Activated naive CD4-positive, alpha-beta T cell treated with anti-CD3 and anti-CD28 coated beads, Interleukin-2, amount 10 ng/mL, durations not matched to agents 7 days and 5 days (primary cell): ENCODE data around the gene OPCML.

Experiments used
- CTCF ChIA-PET: fragments of 350-600 bp; sonication (Branson Sonifier 250); formaldehyde crosslinking; loops from one replicate; lab custom pipeline; 2021; ENCODE audit warnings: antibody characterized with exemption; lab: Charles Lee
- DNase-seq: peaks from one replicate; pipeline ENCODE4 v3.0.0-alpha.2; 2020
- H3K27ac Mint-ChIP-seq: one replicate; pipeline ENCODE4 v1.8.0; 2021; ENCODE audit warnings: mild to moderate bottlenecking, moderate library complexity, mixed read lengths
- H3K27me3 Mint-ChIP-seq: one replicate; pipeline ENCODE4 v1.8.0; 2021; ENCODE audit warnings: mild to moderate bottlenecking, mixed read lengths
- H3K36me3 Mint-ChIP-seq: one replicate; pipeline ENCODE4 v1.8.0; 2021; ENCODE audit warnings: mixed read lengths
- H3K4me1 Mint-ChIP-seq: one replicate; pipeline ENCODE4 v1.8.0; 2021; ENCODE audit warnings: mixed read lengths
- H3K4me3 Mint-ChIP-seq: one replicate; pipeline ENCODE4 v1.8.0; 2021; ENCODE audit warnings: mild to moderate bottlenecking, moderate library complexity, mixed read lengths
- H3K9me3 Mint-ChIP-seq: one replicate; pipeline ENCODE4 v1.8.0; 2021; ENCODE audit warnings: mixed read lengths

The OPCML gene

GRCh38 chr11:132519241-132519815, 1013.0 kb downstream of the OPCML start:
- H3K4me3 Mint-ChIP-seq, result no peak overlapping the region
- H3K36me3 Mint-ChIP-seq, result no peaks in the 10 kb centered on the region
- H3K9me3 Mint-ChIP-seq, result peaks cover 11% of the 10 kb centered on the region
- no peaks in the 10 kb centered on the region for H3K4me1 Mint-ChIP-seq
- no peak overlapping the region for H3K27ac Mint-ChIP-seq
- DNase-seq, result no peak
- CTCF ChIA-PET, result no interaction called here
- H3K27me3 Mint-ChIP-seq, result no peaks in the 10 kb centered on the region

GRCh38 chr11:132504501-132505041, 1027.7 kb downstream of the OPCML start:
- H3K4me1 Mint-ChIP-seq, result no peaks in the 10 kb centered on the region
- H3K27ac Mint-ChIP-seq, result no peak overlapping the region
- peaks cover 5% of the 10 kb centered on the region for H3K9me3 Mint-ChIP-seq

GRCh38 chr11:132501356-132501755, 1030.9 kb downstream of the OPCML start:
- CTCF ChIA-PET, result no interaction called here

More at GRCh38 chr11:132504501-132505041, 1027.7 kb downstream of the OPCML start:
- CTCF ChIA-PET, result no interaction called here
- DNase-seq, result no peak
- Mint-ChIP-seq H3K4me3 (no peak overlapping the region), H3K36me3 (no peaks in the 10 kb centered on the region), H3K27me3 (no peaks in the 10 kb centered on the region)

GRCh38 chr11:132499661-132500060, 1032.6 kb downstream of the OPCML start:
- Mint-ChIP-seq H3K27ac (no peak overlapping the region), H3K27me3 (no peaks in the 10 kb centered on the region), H3K4me1 (no peaks in the 10 kb centered on the region), H3K36me3 (no peaks in the 10 kb centered on the region), H3K9me3 (peaks cover 2% of the 10 kb centered on the region), H3K4me3 (no peak overlapping the region)
- CTCF ChIA-PET, result no interaction called here
- no peak for DNase-seq

More at GRCh38 chr11:132501356-132501755, 1030.9 kb downstream of the OPCML start:
- Mint-ChIP-seq H3K4me3 (no peak overlapping the region), H3K4me1 (no peaks in the 10 kb centered on the region), H3K27me3 (no peaks in the 10 kb centered on the region), H3K27ac (no peak overlapping the region), H3K9me3 (peaks cover 2% of the 10 kb centered on the region), H3K36me3 (no peaks in the 10 kb centered on the region)
- DNase-seq, result no peak

- no peak for DNase-seq
- Mint-ChIP-seq H3K36me3 (no peaks in the 10 kb centered on the region), H3K9me3 (peaks cover 4% of the 10 kb centered on the region), H3K4me3 (no peak overlapping the region), H3K27me3 (no peaks in the 10 kb centered on the region), H3K4me1 (no peaks in the 10 kb centered on the region), H3K27ac (no peak overlapping the region)
- CTCF ChIA-PET, result no interaction called here
Observed at GRCh38 chr11:132496341-132496740, 1036.0 kb downstream of the OPCML start.

- Mint-ChIP-seq H3K27me3 (no peaks in the 10 kb centered on the region), H3K36me3 (no peaks in the 10 kb centered on the region), H3K27ac (no peak overlapping the region), H3K9me3 (peaks cover 19% of the 10 kb centered on the region), H3K4me3 (no peak overlapping the region), H3K4me1 (no peaks in the 10 kb centered on the region)
- CTCF ChIA-PET, result no interaction called here
- no peak for DNase-seq
Observed at GRCh38 chr11:132493801-132494200, 1038.5 kb downstream of the OPCML start.

- CTCF ChIA-PET, result interaction anchor here (0.6 kb wide), 1 partner anchor 573 kb away, joined by 3 read pairs; no protein-coding TSS in a partner anchor
- no peak overlapping the region for H3K27ac Mint-ChIP-seq
- no peaks in the 10 kb centered on the region for H3K27me3 Mint-ChIP-seq
- H3K36me3 Mint-ChIP-seq, result no peaks in the 10 kb centered on the region
- H3K4me1 Mint-ChIP-seq, result no peaks in the 10 kb centered on the region
- no peak overlapping the region for H3K4me3 Mint-ChIP-seq
- no peak for DNase-seq
- peaks cover 32% of the 10 kb centered on the region for H3K9me3 Mint-ChIP-seq
Observed at GRCh38 chr11:132490978-132491377, 1041.3 kb downstream of the OPCML start.

- Mint-ChIP-seq H3K9me3 (peaks cover 28% of the 10 kb centered on the region), H3K4me3 (no peak overlapping the region), H3K27me3 (no peaks in the 10 kb centered on the region), H3K4me1 (no peaks in the 10 kb centered on the region), H3K36me3 (no peaks in the 10 kb centered on the region), H3K27ac (no peak overlapping the region)
- CTCF ChIA-PET, result no interaction called here
- no peak for DNase-seq
Observed at GRCh38 chr11:132486060-132486459, 1046.2 kb downstream of the OPCML start.

- no peaks in the 10 kb centered on the region for H3K27me3 Mint-ChIP-seq
- H3K9me3 Mint-ChIP-seq, result peaks cover 15% of the 10 kb centered on the region
- H3K4me3 Mint-ChIP-seq, result no peak overlapping the region
- H3K27ac Mint-ChIP-seq, result no peak overlapping the region
- no peak for DNase-seq
- no peaks in the 10 kb centered on the region for H3K4me1 Mint-ChIP-seq
- CTCF ChIA-PET, result no interaction called here
- no peaks in the 10 kb centered on the region for H3K36me3 Mint-ChIP-seq
Observed at GRCh38 chr11:132475026-132475425, 1057.3 kb downstream of the OPCML start.

- no peak for DNase-seq
- CTCF ChIA-PET, result no interaction called here
Observed at GRCh38 chr11:132472411-132473172, 1059.7 kb downstream of the OPCML start.

GRCh38 chr11:132471466-132471865, 1060.8 kb downstream of the OPCML start:
- DNase-seq, result no peak

More at GRCh38 chr11:132472411-132473172, 1059.7 kb downstream of the OPCML start:
- no peak overlapping the region for H3K27ac Mint-ChIP-seq
- H3K27me3 Mint-ChIP-seq, result no peaks in the 10 kb centered on the region
- H3K36me3 Mint-ChIP-seq, result no peaks in the 10 kb centered on the region
- no peak overlapping the region for H3K4me3 Mint-ChIP-seq
- peaks cover 13% of the 10 kb centered on the region for H3K9me3 Mint-ChIP-seq
- H3K4me1 Mint-ChIP-seq, result no peaks in the 10 kb centered on the region

GRCh38 chr11:132466983-132467382, 1065.3 kb downstream of the OPCML start:
- Mint-ChIP-seq H3K36me3 (no peaks in the 10 kb centered on the region), H3K9me3 (no peaks in the 10 kb centered on the region), H3K27me3 (no peaks in the 10 kb centered on the region), H3K4me1 (no peaks in the 10 kb centered on the region), H3K4me3 (no peak overlapping the region), H3K27ac (no peak overlapping the region)
- no peak for DNase-seq
- CTCF ChIA-PET, result no interaction called here

More at GRCh38 chr11:132471466-132471865, 1060.8 kb downstream of the OPCML start:
- Mint-ChIP-seq H3K36me3 (no peaks in the 10 kb centered on the region), H3K27me3 (no peaks in the 10 kb centered on the region), H3K4me3 (no peak overlapping the region), H3K4me1 (no peaks in the 10 kb centered on the region), H3K27ac (no peak overlapping the region), H3K9me3 (peaks cover 9% of the 10 kb centered on the region)
- CTCF ChIA-PET, result no interaction called here

- H3K36me3 Mint-ChIP-seq, result no peaks in the 10 kb centered on the region
- DNase-seq, result no peak
- no peaks in the 10 kb centered on the region for H3K4me1 Mint-ChIP-seq
- H3K9me3 Mint-ChIP-seq, result peaks cover 2% of the 10 kb centered on the region
- no peak overlapping the region for H3K4me3 Mint-ChIP-seq
- no peak overlapping the region for H3K27ac Mint-ChIP-seq
- no peaks in the 10 kb centered on the region for H3K27me3 Mint-ChIP-seq
- CTCF ChIA-PET, result no interaction called here
Observed at GRCh38 chr11:132464939-132465338, 1067.4 kb downstream of the OPCML start.

- Mint-ChIP-seq H3K4me3 (no peak overlapping the region), H3K27me3 (no peaks in the 10 kb centered on the region), H3K4me1 (no peaks in the 10 kb centered on the region), H3K27ac (no peak overlapping the region), H3K9me3 (peaks cover 2% of the 10 kb centered on the region), H3K36me3 (no peaks in the 10 kb centered on the region)
- no peak for DNase-seq
- CTCF ChIA-PET, result no interaction called here
Observed at GRCh38 chr11:132464003-132464342, 1068.3 kb downstream of the OPCML start.
